Endodermal cell (in vitro differentiated cells): ENCODE data around the gene RFTN1. TPM values are rescaled to one million over a fixed set of nuclear protein-coding genes. Genes with fewer than 3 reads are reported as not detected.

Experiments
- DNase-seq: peaks from one replicate; pipeline ENCODE4 v3.0.0-alpha.2; 2017
- H3K27ac ChIP-seq: 2 replicates; pipeline ENCODE4 v1.5.1; 2013; ENCODE audit warnings: mild to moderate bottlenecking, low read depth, low read length, moderate library complexity
- H3K27me3 ChIP-seq: 2 replicates; pipeline ENCODE4 v1.6.1; 2013; ENCODE audit warnings: mild to moderate bottlenecking, low read length, moderate library complexity; ENCODE audit not compliant: insufficient read depth, control insufficient read depth, poor library complexity, severe bottlenecking
- H3K36me3 ChIP-seq: 2 replicates; pipeline ENCODE4 v1.7.0; 2013; ENCODE audit warnings: mild to moderate bottlenecking, low read length, moderate library complexity; ENCODE audit not compliant: control insufficient read depth, insufficient read depth
- H3K4me1 ChIP-seq: one replicate; pipeline ENCODE4 v1.7.0; 2013; ENCODE audit warnings: low read length; ENCODE audit not compliant: control insufficient read depth, insufficient read depth
- H3K4me3 ChIP-seq: 2 replicates; pipeline ENCODE4 v1.5.1; 2013; ENCODE audit warnings: mild to moderate bottlenecking, low read length, moderate library complexity
- H3K9ac ChIP-seq: 2 replicates; pipeline ENCODE4 v1.6.1; 2013; ENCODE audit warnings: mild to moderate bottlenecking, low read length, moderate library complexity; ENCODE audit not compliant: poor library complexity, severe bottlenecking; ENCODE audit errors: extremely low read depth
- H3K9me3 ChIP-seq: 2 replicates; pipeline ENCODE4 v1.6.1; 2013; ENCODE audit warnings: mild to moderate bottlenecking, low read length, moderate library complexity; ENCODE audit not compliant: control insufficient read depth
- H3K27ac Mint-ChIP-seq: 2 replicates; pipeline ENCODE4 v1.8.0; 2020; ENCODE audit warnings: mixed read lengths
- H3K27me3 Mint-ChIP-seq: 2 replicates; pipeline ENCODE4 v1.8.0; 2021; ENCODE audit warnings: mild to moderate bottlenecking, mixed read lengths; ENCODE audit not compliant: insufficient read depth
- H3K36me3 Mint-ChIP-seq: 2 replicates; pipeline ENCODE4 v1.8.0; 2020; ENCODE audit warnings: low read depth, mixed read lengths
- H3K4me1 Mint-ChIP-seq: 2 replicates; pipeline ENCODE4 v1.8.0; 2020; ENCODE audit warnings: mixed read lengths
- H3K4me3 Mint-ChIP-seq: 2 replicates; pipeline ENCODE4 v1.8.0; 2020; ENCODE audit warnings: mild to moderate bottlenecking, moderate library complexity, mixed read lengths
- H3K9me3 Mint-ChIP-seq: 2 replicates; pipeline ENCODE4 v1.8.0; 2020; ENCODE audit warnings: mild to moderate bottlenecking, mixed read lengths
- WGBS, 2 experiments: methylation state at CpG; one replicate each; pipeline versions ENCODE4 v1.1.5 to v1.1.7; 2013; ENCODE audit warnings: missing lambda C conversion rate in 2 of 2, mixed read lengths in 1 of 2; ENCODE audit not compliant: insufficient coverage in 1 of 2, insufficient read length in 1 of 2; 5-methylcytosine and 5-hydroxymethylcytosine counted together
- total RNA-seq, 2 donors: library from RNA; stranded (reverse); fragmentation: NEBNext Ultra II Directional in 1 of 2; extraction: Animal tissue kit (Norgen Biotek cat#: 25700) in 1 of 2; gene quantifications; 2 replicates in 1 of 2; 3 replicates in 1 of 2; pipeline ENCODE4 v1.2.1, GENCODE V29; 2021
- TF ChIP-seq, protein P1 (sequence below): fragments of 200-600 bp; sonication (generic); conservative IDR thresholded peaks from 2 replicates; pipeline ENCODE4 v1.5.0; 2021; ENCODE audit warnings: antibody characterized with exemption, mild to moderate bottlenecking

RFTN1 gene
- total RNA-seq, 2 donors from 2014 or later = 0.80 to 1.1 TPM

DNA sequence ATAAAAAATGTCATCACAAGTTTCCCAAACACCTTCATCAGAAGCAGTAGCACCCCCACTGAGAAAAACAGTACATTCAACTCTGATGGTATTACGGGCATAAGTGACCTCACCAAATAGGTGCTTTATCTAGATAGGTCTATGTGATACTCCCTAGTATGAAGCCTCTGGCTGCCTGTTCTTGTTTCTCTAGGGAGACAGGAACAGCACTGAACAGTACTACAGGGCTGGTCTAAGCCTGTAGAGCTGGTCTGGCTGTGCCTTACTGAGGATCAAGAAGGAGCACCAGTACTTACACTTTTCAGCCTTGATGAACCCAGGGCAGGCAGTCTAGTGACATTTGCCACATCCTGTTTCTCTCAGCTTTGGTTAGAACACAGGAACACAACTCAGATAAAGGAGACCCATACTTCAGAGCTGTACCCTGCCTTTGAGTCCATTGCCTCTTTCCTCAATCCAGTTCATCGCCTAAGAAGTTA lies 212.6 kb downstream of the RFTN1 start:
- DNase-seq = no peak
- H3K9me3 Mint-ChIP-seq = peaks cover 6% of the 10 kb centered on the region
- H3K4me3 Mint-ChIP-seq = no peak overlapping the region
- no peaks in the 10 kb centered on the region for H3K27me3 Mint-ChIP-seq
- peaks cover 3% of the 10 kb centered on the region for H3K4me1 ChIP-seq
- WGBS, 2 experiments = 94 to 100% methylated on average over 1 to 2 of the region's 2 CpGs
- no peaks in the 10 kb centered on the region for H3K27me3 ChIP-seq
- H3K9ac ChIP-seq = no peak overlapping the region
- H3K9me3 ChIP-seq = peaks cover 16% of the 10 kb centered on the region
- peaks cover 57% of the 10 kb centered on the region for H3K36me3 Mint-ChIP-seq
- H3K4me3 ChIP-seq = no peak overlapping the region
- TF ChIP-seq, protein P1, sequence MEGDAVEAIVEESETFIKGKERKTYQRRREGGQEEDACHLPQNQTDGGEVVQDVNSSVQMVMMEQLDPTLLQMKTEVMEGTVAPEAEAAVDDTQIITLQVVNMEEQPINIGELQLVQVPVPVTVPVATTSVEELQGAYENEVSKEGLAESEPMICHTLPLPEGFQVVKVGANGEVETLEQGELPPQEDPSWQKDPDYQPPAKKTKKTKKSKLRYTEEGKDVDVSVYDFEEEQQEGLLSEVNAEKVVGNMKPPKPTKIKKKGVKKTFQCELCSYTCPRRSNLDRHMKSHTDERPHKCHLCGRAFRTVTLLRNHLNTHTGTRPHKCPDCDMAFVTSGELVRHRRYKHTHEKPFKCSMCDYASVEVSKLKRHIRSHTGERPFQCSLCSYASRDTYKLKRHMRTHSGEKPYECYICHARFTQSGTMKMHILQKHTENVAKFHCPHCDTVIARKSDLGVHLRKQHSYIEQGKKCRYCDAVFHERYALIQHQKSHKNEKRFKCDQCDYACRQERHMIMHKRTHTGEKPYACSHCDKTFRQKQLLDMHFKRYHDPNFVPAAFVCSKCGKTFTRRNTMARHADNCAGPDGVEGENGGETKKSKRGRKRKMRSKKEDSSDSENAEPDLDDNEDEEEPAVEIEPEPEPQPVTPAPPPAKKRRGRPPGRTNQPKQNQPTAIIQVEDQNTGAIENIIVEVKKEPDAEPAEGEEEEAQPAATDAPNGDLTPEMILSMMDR = no peak
- H3K4me1 Mint-ChIP-seq = peaks cover 8% of the 10 kb centered on the region
- no peak overlapping the region for H3K27ac ChIP-seq
- peaks cover 39% of the 10 kb centered on the region for H3K36me3 ChIP-seq
- H3K27ac Mint-ChIP-seq = peak overlapping the region; percentile 11

DNA sequence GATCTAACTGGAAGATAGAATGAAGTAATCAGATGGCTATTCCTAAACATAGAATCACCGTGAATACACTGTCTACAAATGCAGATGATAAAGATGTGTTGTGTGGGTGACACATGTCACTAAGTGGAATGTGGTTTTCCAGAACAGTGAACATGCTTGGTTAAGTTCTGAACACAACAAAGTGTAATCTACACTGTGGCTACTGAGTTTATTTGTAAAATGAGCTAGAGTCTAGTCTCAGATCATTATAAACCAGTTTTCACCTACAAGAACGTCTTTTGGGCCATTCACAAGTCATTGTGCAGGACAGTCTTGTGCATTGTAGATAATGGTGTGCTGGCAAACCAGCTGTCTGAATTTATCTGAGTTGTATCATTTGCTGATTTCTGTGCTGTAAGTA lies 213.2 kb downstream of the RFTN1 start:
- Mint-ChIP-seq H3K27me3 (no peaks in the 10 kb centered on the region), H3K4me1 (peaks cover 8% of the 10 kb centered on the region), H3K27ac (no peak overlapping the region), H3K9me3 (peaks cover 6% of the 10 kb centered on the region), H3K4me3 (no peak overlapping the region), H3K36me3 (peaks cover 63% of the 10 kb centered on the region)
- Histone ChIP-seq H3K4me3 (no peak overlapping the region), H3K36me3 (peaks cover 45% of the 10 kb centered on the region), H3K9ac (no peak overlapping the region), H3K9me3 (peaks cover 16% of the 10 kb centered on the region), H3K27ac (no peak overlapping the region), H3K27me3 (no peaks in the 10 kb centered on the region), H3K4me1 (peaks cover 3% of the 10 kb centered on the region)
- 89 to 100% methylated on average over 1 to 2 of the region's 2 CpGs for WGBS, 2 experiments
- DNase-seq = no peak
- TF ChIP-seq, protein P1 = no peak

DNA sequence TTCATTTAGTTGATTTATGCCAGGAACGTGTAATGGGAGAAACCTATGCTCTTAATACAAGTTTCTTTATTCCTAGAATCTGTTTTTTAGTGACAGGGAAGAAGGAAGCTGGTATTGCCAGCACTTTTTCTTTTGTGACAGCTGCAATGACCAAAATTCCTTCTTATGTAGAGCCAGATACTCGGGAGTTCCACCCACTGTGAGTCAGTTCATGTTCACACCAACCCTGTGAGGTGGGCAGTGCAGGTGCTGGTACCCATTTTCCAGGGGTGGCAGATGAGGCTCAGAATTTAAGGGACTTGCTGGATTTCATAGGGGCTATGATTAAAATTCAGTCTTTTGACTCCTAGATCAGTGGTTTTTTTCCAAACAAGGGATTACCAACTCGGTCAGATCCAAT lies 213.8 kb downstream of the RFTN1 start:
- peaks cover 48% of the 10 kb centered on the region for H3K36me3 ChIP-seq
- Mint-ChIP-seq H3K27ac (no peak overlapping the region), H3K36me3 (peaks cover 64% of the 10 kb centered on the region), H3K27me3 (no peaks in the 10 kb centered on the region), H3K9me3 (peaks cover 6% of the 10 kb centered on the region), H3K4me1 (peaks cover 8% of the 10 kb centered on the region), H3K4me3 (no peak overlapping the region)
- DNase-seq = no peak
- H3K9me3 ChIP-seq = peaks cover 16% of the 10 kb centered on the region
- H3K27ac ChIP-seq = no peak overlapping the region
- 80 to 90% methylated on average over 1 to 3 of the region's 3 CpGs for WGBS, 2 experiments
- H3K9ac ChIP-seq = no peak overlapping the region
- H3K4me1 ChIP-seq = peaks cover 3% of the 10 kb centered on the region
- no peak overlapping the region for H3K4me3 ChIP-seq
- TF ChIP-seq, protein P1 = no peak
- H3K27me3 ChIP-seq = no peaks in the 10 kb centered on the region
